Panc1 (cell line): ENCODE measurements around the gene RCSD1. TPM values are rescaled to one million over a fixed set of nuclear protein-coding genes. Genes with fewer than 3 reads are reported as not detected.

Experiments
- ATAC-seq: fragments of 200-7000 bp; cut with Tn5 transposase; 2 replicates; pipeline ENCODE4 v1.9.1; 2020; ENCODE audit warnings: mild to moderate bottlenecking, moderate library complexity
- BruUV-seq: library from RNA; stranded (reverse); fragments of 400-500 nt; replicated peaks from 2 replicates; lab custom pipeline; 2021; lab: Mats Ljungman, UMichigan
- CTCF ChIA-PET: fragments of 300-600 bp; sonication (Branson Sonifier 250); formaldehyde crosslinking; loops from one replicate; lab custom pipeline; 2022; ENCODE audit warnings: antibody characterized with exemption; lab: Charles Lee
- POLR2A ChIA-PET: fragments of 300-600 bp; sonication (Branson Sonifier 250); formaldehyde crosslinking; loops from one replicate; lab custom pipeline; 2022; ENCODE audit warnings: antibody characterized with exemption; lab: Charles Lee
- DNase-seq: peaks from one replicate; pipeline ENCODE4 v3.0.0-alpha.2; 2010; ENCODE audit warnings: low read depth, low spot score
- H3K27ac ChIP-seq: 2 replicates; pipeline ENCODE4 v1.5.1; 2011; ENCODE audit warnings: mild to moderate bottlenecking, low read length, inconsistent platforms
- H3K27me3 ChIP-seq: fragments of 200-500 bp; sonication (Bioruptor generic); 2 replicates; pipeline ENCODE4 v1.6.0; 2014; ENCODE audit warnings: low read length, inconsistent platforms; ENCODE audit not compliant: control insufficient read depth, insufficient read depth
- H3K36me3 ChIP-seq: fragments of 200-500 bp; sonication (Bioruptor generic); 2 replicates; pipeline ENCODE4 v1.5.1; 2014; ENCODE audit warnings: inconsistent platforms, mild to moderate bottlenecking, low read length, moderate library complexity; ENCODE audit not compliant: control insufficient read depth, insufficient read depth
- H3K4me1 ChIP-seq: 2 replicates; pipeline ENCODE4 v1.5.1; 2011; ENCODE audit warnings: inconsistent platforms, mild to moderate bottlenecking, low read length, moderate library complexity; ENCODE audit not compliant: control insufficient read depth, insufficient read depth
- H3K4me3 ChIP-seq, 2 experiments: 2 replicates each; pipeline ENCODE4 v1.5.1; 2011 to 2012; ENCODE audit warnings: low read depth in 2 of 2, low read length in 2 of 2, mild to moderate bottlenecking in 2 of 2, inconsistent platforms in 1 of 2, moderate library complexity in 1 of 2
- H3K9me3 ChIP-seq: fragments of 200-500 bp; sonication (Bioruptor generic); 2 replicates; pipeline ENCODE4 v1.5.1; 2014; ENCODE audit warnings: low read depth, mild to moderate bottlenecking, inconsistent platforms, low read length, moderate library complexity; ENCODE audit not compliant: control insufficient read depth, insufficient read depth
- CTCF ChIP-seq: fragments of 450-650 bp; IDR thresholded peaks from 2 replicates; pipeline ENCODE4 v1.5.1; 2017; ENCODE audit warnings: mild to moderate bottlenecking
- POLR2AphosphoS5 ChIP-seq: IDR thresholded peaks from 2 replicates; pipeline ENCODE4 v1.6.1; 2012; ENCODE audit warnings: mild to moderate bottlenecking, low read depth, low read length, moderate library complexity
- REST ChIP-seq, 2 experiments: IDR thresholded peaks; 2 replicates each; pipeline ENCODE4 v1.6.1; 2011 to 2012; ENCODE audit warnings: low read depth in 2 of 2, control low read depth in 1 of 2, low read length in 1 of 2, mild to moderate bottlenecking in 1 of 2, moderate library complexity in 1 of 2; ENCODE audit not compliant: insufficient read depth in 1 of 2
- SIN3A ChIP-seq: IDR thresholded peaks from 2 replicates; pipeline ENCODE4 v1.6.1; 2012; ENCODE audit warnings: low read depth, mild to moderate bottlenecking, low read length, moderate library complexity, borderline replicate concordance; ENCODE audit not compliant: insufficient read depth
- TCF7L2 ChIP-seq: IDR thresholded peaks from 2 replicates; pipeline ENCODE4 v1.6.1; 2011; ENCODE audit warnings: mild to moderate bottlenecking, low read depth, low read length, inconsistent platforms
- in situ Hi-C: cut with HindIII; loops from 2 replicates; pipeline ENCODE4 v1.10.0; 2016; ENCODE audit warnings: low sequenced_read_pairs, low pct_unique_long_range_greater_than_20kb
- intact Hi-C: fragments of 100-400 bp; cut with micrococcal nuclease; formaldehyde crosslinking; loops from one replicate; pipeline ENCODE4 v1.10.0; 2022; ENCODE audit not compliant: unreplicated experiment
- total RNA-seq: library from RNA; stranded (reverse); gene quantifications from one replicate; pipeline ENCODE4 v1.2.1, GENCODE V29; 2021; ENCODE audit not compliant: unreplicated experiment

Gene RCSD1
- total RNA-seq, 1 experiment from 2014 or later = 1.4 TPM

- POLR2A ChIA-PET = no interaction called here
- H3K27ac ChIP-seq = no peak overlapping the region
- no peak overlapping the region for H3K4me3 ChIP-seq
- H3K4me1 ChIP-seq = no peaks in the 10 kb centered on the region
- ATAC-seq (no peak), DNase-seq (no peak)
- H3K27me3 ChIP-seq = no peaks in the 10 kb centered on the region
- CTCF ChIA-PET = no interaction called here
- in situ Hi-C loops (no loop called here), intact Hi-C loops (no loop called here)
- BruUV-seq = no TSS peak
- H3K36me3 ChIP-seq = no peaks in the 10 kb centered on the region
- H3K9me3 ChIP-seq = no peaks in the 10 kb centered on the region
- TF ChIP-seq TCF7L2 (no peak), SIN3A (no peak), REST (IDR thresholded peaks at IDR 0.05; ENCODE audit: insufficient read depth in 1 of 2, low read depth in 2 of 2, low read length in 1 of 2) (no peak), CTCF (no peak), POLR2AphosphoS5 (no peak)
These were observed 43.2 kb downstream of the RCSD1 start for GRCh38 chr1:167673265-167673664.

GRCh38 chr1:167674156-167674555, 44.1 kb downstream of the RCSD1 start:
- Histone ChIP-seq H3K4me3 (no peak overlapping the region), H3K4me1 (no peaks in the 10 kb centered on the region), H3K27ac (no peak overlapping the region), H3K9me3 (no peaks in the 10 kb centered on the region), H3K27me3 (no peaks in the 10 kb centered on the region), H3K36me3 (no peaks in the 10 kb centered on the region)
- ChIA-PET POLR2A (no interaction called here), CTCF (interaction anchor here (0.5 kb wide), 1 partner anchor 116 kb away, joined by 5 read pairs; no protein-coding TSS in a partner anchor)
- no peak for TF ChIP-seq TCF7L2
- no peak for TF ChIP-seq CTCF
- TF ChIP-seq REST (IDR thresholded peaks at IDR 0.05; ENCODE audit: insufficient read depth in 1 of 2, low read depth in 2 of 2, low read length in 1 of 2) = no peak
- no peak for TF ChIP-seq SIN3A
- TF ChIP-seq POLR2AphosphoS5 = no peak
- intact Hi-C loops (no loop called here), in situ Hi-C loops (no loop called here)
- DNase-seq = no peak
- no TSS peak for BruUV-seq
- no peak for ATAC-seq
